ENCODE data around the gene GABPA. TPM values are rescaled to one million over a fixed set of nuclear protein-coding genes. Genes with fewer than 3 reads are reported as not detected.

The GABPA gene
- total RNA-seq, 1 donor from 2014 or later: 23.3 TPM

DNA sequence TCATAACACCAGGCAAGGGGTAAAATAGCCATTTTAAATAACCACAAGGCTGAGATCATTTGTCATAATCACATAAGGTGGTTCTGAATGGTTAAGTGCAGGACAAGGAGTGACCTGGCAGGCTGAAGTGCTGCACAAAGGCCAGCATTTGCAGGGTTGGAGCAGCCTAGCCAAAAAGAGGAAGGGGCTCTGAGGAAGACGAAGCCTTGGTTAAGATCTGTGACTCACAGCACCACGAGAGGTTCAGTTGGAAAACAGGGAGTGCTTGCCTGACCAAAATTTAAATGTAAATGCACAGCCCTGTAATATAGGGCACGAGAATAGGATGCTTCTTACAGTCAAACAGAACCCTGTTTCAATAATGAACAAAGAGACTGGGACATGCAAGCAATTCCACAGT is 12.1 kb upstream of the GABPA start:
- no peak for TF ChIP-seq POLR2A (IDR thresholded peaks at IDR 0.05)
- TF ChIP-seq POLR2AphosphoS5 (IDR thresholded peaks at IDR 0.05; ENCODE audit: insufficient read depth in 1 of 2, low read depth in 1 of 2): no peak
- TF ChIP-seq, protein P1, sequence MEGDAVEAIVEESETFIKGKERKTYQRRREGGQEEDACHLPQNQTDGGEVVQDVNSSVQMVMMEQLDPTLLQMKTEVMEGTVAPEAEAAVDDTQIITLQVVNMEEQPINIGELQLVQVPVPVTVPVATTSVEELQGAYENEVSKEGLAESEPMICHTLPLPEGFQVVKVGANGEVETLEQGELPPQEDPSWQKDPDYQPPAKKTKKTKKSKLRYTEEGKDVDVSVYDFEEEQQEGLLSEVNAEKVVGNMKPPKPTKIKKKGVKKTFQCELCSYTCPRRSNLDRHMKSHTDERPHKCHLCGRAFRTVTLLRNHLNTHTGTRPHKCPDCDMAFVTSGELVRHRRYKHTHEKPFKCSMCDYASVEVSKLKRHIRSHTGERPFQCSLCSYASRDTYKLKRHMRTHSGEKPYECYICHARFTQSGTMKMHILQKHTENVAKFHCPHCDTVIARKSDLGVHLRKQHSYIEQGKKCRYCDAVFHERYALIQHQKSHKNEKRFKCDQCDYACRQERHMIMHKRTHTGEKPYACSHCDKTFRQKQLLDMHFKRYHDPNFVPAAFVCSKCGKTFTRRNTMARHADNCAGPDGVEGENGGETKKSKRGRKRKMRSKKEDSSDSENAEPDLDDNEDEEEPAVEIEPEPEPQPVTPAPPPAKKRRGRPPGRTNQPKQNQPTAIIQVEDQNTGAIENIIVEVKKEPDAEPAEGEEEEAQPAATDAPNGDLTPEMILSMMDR (IDR thresholded peaks at IDR 0.05): no peak
- Histone ChIP-seq H3K27me3 (no peaks in the 10 kb centered on the region), H3K9me3 (no peaks in the 10 kb centered on the region), H3K36me3 (peaks cover 0 to 51% of the 10 kb centered on the region in 2 donors), H3K27ac (no peak overlapping the region), H3K4me1 (no peaks in the 10 kb centered on the region), H3K4me3 (no peak overlapping the region)
- intact Hi-C loops (cut with DNase I): no loop called here
- DNase-seq (ENCODE audit: extremely low spot score in 2 of 2): no peak

DNA sequence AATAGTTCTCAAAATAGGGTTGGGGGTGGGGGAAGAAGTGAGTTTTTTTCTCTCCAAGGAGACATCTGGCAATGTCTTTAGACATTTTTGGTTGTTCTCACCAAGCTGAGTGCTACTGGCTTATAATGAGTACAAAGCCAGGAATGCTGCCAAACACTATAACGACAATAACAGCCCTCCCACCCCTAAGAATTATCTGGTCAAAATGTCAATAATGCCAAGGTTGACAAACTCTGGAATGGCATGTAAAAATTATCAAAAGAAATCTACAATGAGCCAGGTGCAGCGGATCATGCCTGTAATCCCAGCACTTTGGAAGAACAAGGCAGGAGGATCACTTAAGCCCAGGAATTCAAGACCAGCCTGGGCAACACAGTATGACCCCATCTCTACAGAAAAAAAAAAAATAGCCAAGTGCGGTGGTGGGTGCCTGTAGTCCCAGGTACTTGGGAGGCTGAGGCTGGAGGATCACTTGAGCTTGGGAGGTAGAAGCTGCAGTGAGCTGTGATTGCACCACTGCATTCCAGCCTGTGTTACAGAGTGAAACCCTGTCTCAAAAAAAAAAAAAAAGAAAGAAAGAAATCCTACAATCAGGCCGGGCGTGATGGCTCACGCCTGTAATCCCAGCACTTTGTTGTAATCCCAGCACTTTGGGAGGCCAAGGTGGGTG is 2.5 kb upstream of the GABPA start:
- H3K4me1 ChIP-seq: peaks cover 35% of the 10 kb centered on the region
- peaks cover 6 to 28% of the 10 kb centered on the region in 2 donors for H3K36me3 ChIP-seq
- no peak for DNase-seq (ENCODE audit: extremely low spot score in 2 of 2)
- H3K4me3 ChIP-seq: no peak overlapping the region
- TF ChIP-seq POLR2AphosphoS5 (IDR thresholded peaks at IDR 0.05; ENCODE audit: insufficient read depth in 1 of 2, low read depth in 1 of 2): no peak
- TF ChIP-seq POLR2A (IDR thresholded peaks at IDR 0.05): no peak
- TF ChIP-seq, protein P1 (IDR thresholded peaks at IDR 0.05): no peak
- H3K27me3 ChIP-seq: no peaks in the 10 kb centered on the region
- no peak overlapping the region for H3K27ac ChIP-seq
- no peaks in the 10 kb centered on the region for H3K9me3 ChIP-seq
- intact Hi-C loops (cut with DNase I): no loop called here

DNA sequence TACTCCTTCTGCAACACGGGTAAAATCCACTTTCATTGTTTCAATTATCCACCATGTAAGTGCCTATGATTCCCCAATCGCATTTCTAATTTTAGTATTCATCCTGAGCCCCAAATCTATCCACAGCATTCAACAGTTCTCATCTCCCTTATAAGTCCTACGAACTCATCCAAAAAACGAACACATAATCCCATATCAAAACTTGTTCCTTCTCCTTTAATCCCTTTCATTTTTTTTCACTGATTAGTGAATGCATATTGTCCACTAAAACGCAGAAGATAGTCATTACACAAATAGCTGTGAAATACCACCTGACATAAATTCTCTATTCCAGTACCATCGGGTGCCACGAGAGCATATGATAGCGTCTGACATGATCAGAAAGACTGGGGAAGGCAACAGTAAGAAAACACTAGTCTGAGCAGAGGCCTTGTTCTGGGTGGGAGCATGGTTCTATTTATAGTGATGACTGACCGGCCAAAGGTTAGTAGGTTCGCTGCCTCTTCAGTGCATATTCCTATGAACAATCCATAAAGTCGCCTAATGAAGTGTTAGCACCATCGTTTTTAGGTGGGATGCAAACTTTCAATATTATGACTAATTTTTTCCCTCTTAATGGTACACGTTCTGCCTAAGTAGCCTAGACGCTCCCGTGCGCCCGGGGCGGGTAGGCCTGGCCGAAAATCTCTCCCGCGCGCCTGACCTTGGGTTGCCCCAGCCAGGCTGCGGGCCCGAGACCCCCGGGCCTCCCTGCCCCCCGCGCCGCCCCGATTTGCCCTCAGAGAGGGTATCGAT is 716 bp upstream of the GABPA start:
- intact Hi-C loops (cut with DNase I): no loop called here
- TF ChIP-seq POLR2A (IDR thresholded peaks at IDR 0.05) (no peak), POLR2AphosphoS5 (IDR thresholded peaks at IDR 0.05; ENCODE audit: insufficient read depth in 1 of 2, low read depth in 1 of 2) (no peak)
- TF ChIP-seq, protein P1 (IDR thresholded peaks at IDR 0.05): no peak
- Histone ChIP-seq H3K27ac (peak overlapping the region; percentile 99), H3K27me3 (no peaks in the 10 kb centered on the region), H3K4me3 (peak overlapping the region; percentile 80 to 83), H3K9me3 (no peaks in the 10 kb centered on the region), H3K36me3 (peaks cover 0 to 9% of the 10 kb centered on the region in 2 donors), H3K4me1 (peaks cover 50% of the 10 kb centered on the region)
- DNase-seq (ENCODE audit: extremely low spot score in 2 of 2): no peak

DNA sequence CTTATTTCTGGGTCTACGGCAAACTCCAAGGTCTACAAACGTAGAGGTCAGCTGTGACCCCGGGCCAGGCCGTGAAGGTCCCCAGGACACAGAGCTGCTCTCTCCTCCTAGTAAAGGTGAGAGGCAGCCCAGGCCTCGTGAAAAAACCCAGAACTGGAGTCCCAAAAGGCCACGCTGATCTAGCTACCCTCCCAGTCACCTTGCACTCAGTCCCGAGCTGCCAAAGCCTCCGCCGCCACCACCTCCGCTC is 193 bp upstream of the GABPA start:
- peaks cover 0 to 4% of the 10 kb centered on the region in 2 donors for H3K36me3 ChIP-seq
- H3K4me1 ChIP-seq: peaks cover 50% of the 10 kb centered on the region
- peak overlapping the region; percentile 99 for H3K27ac ChIP-seq
- DNase-seq (ENCODE audit: extremely low spot score in 2 of 2): no peak
- peak overlapping the region; percentile 80 to 83 for H3K4me3 ChIP-seq
- H3K27me3 ChIP-seq: no peaks in the 10 kb centered on the region
- intact Hi-C loops (cut with DNase I): no loop called here
- TF ChIP-seq POLR2AphosphoS5 (IDR thresholded peaks at IDR 0.05; ENCODE audit: insufficient read depth in 1 of 2, low read depth in 1 of 2) (no peak), POLR2A (IDR thresholded peaks at IDR 0.05) (peak in 1 of 2 donors; percentile 75)
- no peaks in the 10 kb centered on the region for H3K9me3 ChIP-seq

DNA sequence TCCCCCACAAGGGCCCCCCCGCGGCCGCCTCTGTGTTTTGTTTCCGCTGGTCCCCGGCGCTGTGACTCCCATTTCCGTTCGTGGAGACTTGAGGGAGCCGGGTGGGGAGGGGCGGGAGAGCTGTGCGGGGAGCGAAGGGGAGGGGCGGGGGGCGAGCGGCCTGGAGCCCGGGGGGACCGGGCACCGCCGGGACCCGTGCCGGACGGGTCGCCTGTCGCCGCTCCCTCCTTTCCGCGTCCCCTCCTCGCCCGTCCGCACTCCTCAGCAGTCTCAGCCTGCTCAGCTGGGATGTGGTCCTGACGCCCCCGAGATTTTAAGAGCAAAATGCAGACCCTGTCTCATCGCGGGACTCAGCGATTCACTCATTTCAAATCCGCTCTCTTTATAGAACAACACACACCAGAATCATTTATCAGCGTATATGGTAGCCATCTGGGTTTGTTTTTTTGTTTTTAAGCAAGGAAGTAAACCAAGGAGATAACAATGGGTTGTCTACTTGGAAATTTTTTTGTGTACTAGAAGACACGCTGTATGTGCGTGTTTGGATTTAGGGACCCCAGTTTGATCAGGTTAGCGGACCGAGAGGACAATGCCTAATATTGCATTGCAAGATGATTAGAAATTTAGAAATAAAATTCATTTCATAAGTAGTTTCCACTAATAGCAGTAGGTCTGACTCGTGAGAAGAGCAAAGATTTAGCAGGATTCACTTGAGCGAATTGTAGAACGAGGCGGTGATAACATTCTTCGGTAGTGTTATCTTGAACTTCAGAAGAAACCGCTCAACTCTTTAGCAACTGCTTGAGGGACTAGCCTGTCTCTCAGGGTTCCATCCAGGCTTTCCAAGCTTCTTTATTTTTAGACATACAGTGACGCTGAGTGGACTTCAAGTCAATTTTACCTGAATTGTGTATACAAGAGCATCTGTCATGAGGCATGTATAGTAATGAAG is 1.1 kb downstream of the GABPA start:
- peak in 1 of 2 donors; percentile 89 for DNase-seq (ENCODE audit: extremely low spot score in 2 of 2)
- H3K9me3 ChIP-seq: no peaks in the 10 kb centered on the region
- H3K27me3 ChIP-seq: no peaks in the 10 kb centered on the region
- H3K4me3 ChIP-seq: peak overlapping the region; percentile 80 to 83
- peaks cover 50% of the 10 kb centered on the region for H3K4me1 ChIP-seq
- H3K36me3 ChIP-seq: no peaks in the 10 kb centered on the region
- intact Hi-C loops (cut with DNase I): no loop called here
- H3K27ac ChIP-seq: peak overlapping the region; percentile 99
- no peak for TF ChIP-seq POLR2A (IDR thresholded peaks at IDR 0.05)
- no peak for TF ChIP-seq POLR2AphosphoS5 (IDR thresholded peaks at IDR 0.05; ENCODE audit: insufficient read depth in 1 of 2, low read depth in 1 of 2)
- TF ChIP-seq, protein P1 (IDR thresholded peaks at IDR 0.05): no peak

Data from vagina (tissue), 2 donors.